Gastrocnemius medialis (tissue), 4 donors: ENCODE data around the gene SMIM11. TPM values are rescaled to one million over a fixed set of nuclear protein-coding genes. Genes with fewer than 3 reads are reported as not detected.
"Not testable (repeated sequence)": the region's sequence is repeated elsewhere in the genome, so short reads cannot be mapped to it uniquely, and the experiment has no call there.

Experiments used
- ATAC-seq, 2 donors: fragments of 150-250 bp; one replicate each; pipeline ENCODE4 v1.9.1; 2016
- DNase-seq, 2 donors: peaks; one replicate each; pipeline ENCODE4 v3.0.0-alpha.2; 2019
- H3K27ac ChIP-seq, 4 donors: fragments of 200-600 bp; sonication (generic); 1 replicate in 1 of 4; 2 replicates in 3 of 4; pipeline ENCODE4 v1.5.1; 2016 to 2018; ENCODE audit warnings: mild to moderate bottlenecking in 2 of 4, moderate library complexity in 1 of 4
- H3K27me3 ChIP-seq, 3 donors: fragments of 200-600 bp; sonication (generic) in 2 of 3; 1 replicate in 1 of 3; 2 replicates in 2 of 3; pipeline versions ENCODE4 v1.5.1 to v1.6.0; 2016 to 2019; ENCODE audit warnings: mild to moderate bottlenecking in 1 of 3, moderate library complexity in 1 of 3
- H3K36me3 ChIP-seq, 2 donors: fragments of 200-600 bp; sonication (generic) in 1 of 2; one replicate each; pipeline ENCODE4 v1.5.1; 2017 to 2018
- H3K4me1 ChIP-seq, 2 donors: fragments of 200-600 bp; sonication (generic) in 1 of 2; one replicate each; pipeline ENCODE4 v1.5.1; 2016 to 2017; ENCODE audit warnings: mild to moderate bottlenecking in 2 of 2
- H3K4me3 ChIP-seq, 4 donors: fragments of 200-600 bp; sonication (generic) in 3 of 4; 1 replicate in 1 of 4; 2 replicates in 3 of 4; pipeline ENCODE4 v1.5.1; 2016 to 2019; ENCODE audit warnings: mild to moderate bottlenecking in 2 of 4
- H3K9me3 ChIP-seq, 3 donors: fragments of 200-600 bp; sonication (generic) in 2 of 3; 1 replicate in 1 of 3; 2 replicates in 2 of 3; pipeline ENCODE4 v1.5.1; 2016 to 2019
- in situ Hi-C, 4 donors: fragments of 200-750 bp; cut with MboI; loops; one replicate each; pipeline versions ENCODE4 v1.15.0 to v1.8.0; 2017; ENCODE audit warnings: low sequenced_read_pairs in 4 of 4
- intact Hi-C: fragments of 100-400 bp; cut with DNase I; formaldehyde crosslinking; loops from one replicate; pipeline ENCODE4 v1.15.1; 2023; ENCODE audit warnings: low total_unique reads
- total RNA-seq, 4 donors: library from RNA; depleted of rRNA; stranded (reverse); fragments of >200 nt; gene quantifications; one replicate each; pipeline versions ENCODE4 v1.1.0 to v1.2.3, GENCODE V29; 2016

Gene SMIM11
- total RNA-seq, 4 donors from 2014 or later, result 0.90 to 8.7 (median 3.6) TPM

- in situ Hi-C loops, H3K36me3 ChIP-seq, H3K4me1 ChIP-seq, H3K27me3 ChIP-seq, ATAC-seq, H3K4me3 ChIP-seq, DNase-seq, H3K27ac ChIP-seq, intact Hi-C loops, H3K9me3 ChIP-seq: not testable (repeated sequence)
These were observed 54.4 kb downstream of the SMIM11 start for GRCh38 chr21:34429710-34430109.

Other genes starting within 250 kb of the SMIM11 start
- gene KCNE2, start 11.5 kb upstream of the SMIM11 start, total RNA-seq, result not detected
- gene SMIM34, start 48.4 kb downstream of the SMIM11 start, total RNA-seq, result not detected
- gene KCNE1, start 136.7 kb downstream of the SMIM11 start, total RNA-seq, result 1 to 10 TPM in 1 of 4 donors, under 1 TPM in 1, not detected in 2; 0.22 to 2.9 TPM
- gene RCAN1, start 239.6 kb downstream of the SMIM11 start, total RNA-seq, result 10 to 100 TPM; 21.7 to 37.9 (median 33.2) TPM